Fibroblast of mammary gland (primary cell): Measurements from ENCODE around the gene TRDN.

Experiments used
- DNase-seq: peaks from one replicate; pipeline ENCODE4 v3.0.0-alpha.2; 2010; ENCODE audit warnings: low read depth
- H3K4me3 ChIP-seq: 2 replicates; pipeline ENCODE4 v1.5.1; 2011; ENCODE audit warnings: low read depth, mild to moderate bottlenecking, low read length, moderate library complexity; ENCODE audit not compliant: control insufficient read depth
- CTCF ChIP-seq: conservative IDR thresholded peaks from 2 replicates; pipeline ENCODE4 v1.5.1; 2011; ENCODE audit warnings: low read depth, low read length, inconsistent platforms; ENCODE audit not compliant: control insufficient read depth, insufficient read depth

TRDN gene

GRCh38 chr6:123533862-123534648 is 102.7 kb downstream of the TRDN start:
- TF ChIP-seq CTCF = no peak
- no peak for DNase-seq
- H3K4me3 ChIP-seq = no peak overlapping the region

- TF ChIP-seq CTCF = no peak
- no peak overlapping the region for H3K4me3 ChIP-seq
- DNase-seq = no peak
Observed at GRCh38 chr6:123529843-123530242, 106.9 kb downstream of the TRDN start.

DNA sequence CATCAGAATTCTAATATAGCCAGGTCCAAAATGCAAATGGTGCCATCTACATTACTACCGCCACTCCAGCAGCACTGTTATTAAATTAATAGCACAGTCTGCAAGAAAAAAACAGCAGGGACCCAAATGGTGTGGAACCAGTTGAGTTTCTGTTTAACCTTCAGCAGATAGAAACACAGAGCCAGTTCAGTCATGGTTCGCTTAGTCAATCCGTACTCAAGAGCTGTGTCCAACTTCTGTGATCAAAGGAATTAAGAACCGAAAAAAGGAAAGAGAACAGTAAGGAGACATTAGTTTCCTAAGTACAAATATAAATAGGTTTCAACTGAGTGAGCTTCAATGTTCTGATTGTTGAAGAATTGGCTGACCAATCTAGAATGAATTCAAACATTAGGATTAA is 107.7 kb downstream of the TRDN start:
- no peak for TF ChIP-seq CTCF
- H3K4me3 ChIP-seq = no peak overlapping the region
- no peak for DNase-seq

GRCh38 chr6:123527406-123527805 is 109.3 kb downstream of the TRDN start:
- no peak for TF ChIP-seq CTCF
- peak; percentile 29 for DNase-seq
- no peak overlapping the region for H3K4me3 ChIP-seq

DNA sequence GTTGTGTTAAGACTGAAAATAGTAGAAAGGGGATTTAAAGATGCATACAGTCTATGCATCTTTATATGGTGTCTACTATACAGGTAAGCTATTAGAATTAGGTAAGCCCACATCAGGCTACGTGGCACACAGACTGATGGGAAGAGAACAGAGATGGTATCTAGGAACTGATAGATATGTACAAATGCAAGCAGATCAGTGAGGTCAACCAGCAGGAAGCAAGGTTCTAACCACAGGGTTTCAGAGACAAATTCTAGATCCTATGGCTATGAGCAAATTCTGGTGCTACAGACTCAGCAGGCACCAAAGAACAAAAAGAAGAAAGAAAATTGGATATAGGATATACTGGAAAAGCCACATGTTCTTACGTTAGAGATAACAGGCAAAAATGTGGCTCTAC is 110.6 kb downstream of the TRDN start:
- no peak for TF ChIP-seq CTCF
- H3K4me3 ChIP-seq = no peak overlapping the region
- DNase-seq = no peak

- H3K4me3 ChIP-seq = no peak overlapping the region
- DNase-seq = no peak
- no peak for TF ChIP-seq CTCF
Observed at GRCh38 chr6:123524781-123525180, 112.0 kb downstream of the TRDN start.
